HEK293 (cell line): ENCODE results near the gene MIR17HG.

Experiments used
- CTCF ChIP-seq: fragments of 450-650 bp; formaldehyde crosslinking; IDR thresholded peaks from 2 replicates; pipeline ENCODE4 v1.5.1; 2016; ENCODE audit warnings: missing biosample characterization, missing genetic modification characterization
- KLF9 ChIP-seq: fragments of 450-650 bp; formaldehyde crosslinking; IDR thresholded peaks from 2 replicates; pipeline ENCODE4 v1.5.1; 2016; ENCODE audit warnings: missing biosample characterization, missing genetic modification characterization, low read depth
- SP2 ChIP-seq: fragments of 450-650 bp; formaldehyde crosslinking; IDR thresholded peaks from 2 replicates; pipeline ENCODE4 v1.5.1; 2016; ENCODE audit warnings: missing biosample characterization, missing genetic modification characterization
- ZBTB17 ChIP-seq: fragments of 450-650 bp; formaldehyde crosslinking; IDR thresholded peaks from 2 replicates; pipeline ENCODE4 v1.5.1; 2016; ENCODE audit warnings: missing biosample characterization, missing genetic modification characterization
- ZNF830 ChIP-seq: fragments of 450-650 bp; IDR thresholded peaks from 2 replicates; pipeline ENCODE4 v1.5.0; 2018; ENCODE audit warnings: missing biosample characterization, missing genetic modification characterization, low read depth, mild to moderate bottlenecking, moderate library complexity

DNA sequence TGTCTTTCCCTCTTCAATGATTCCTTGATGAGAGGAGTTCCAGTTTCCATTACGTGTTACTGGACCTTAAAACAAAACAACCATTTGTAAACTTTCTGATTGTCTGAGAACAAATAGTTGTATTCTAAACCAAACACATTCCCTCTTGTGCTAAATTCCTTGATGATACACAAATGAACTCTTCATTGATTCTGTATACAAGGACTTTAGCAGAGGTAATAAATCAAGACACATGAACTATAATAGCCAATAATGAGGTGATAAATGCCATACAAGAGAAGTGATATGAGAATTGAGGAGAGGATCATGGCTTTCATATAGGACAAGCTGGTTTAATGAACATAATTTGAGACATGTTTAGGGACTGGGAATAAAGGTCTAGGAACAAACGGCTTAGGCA is 37.4 kb downstream of the MIR17HG start:
- no peak for TF ChIP-seq CTCF (tag by site-specific recombination)
- TF ChIP-seq KLF9 (tag by site-specific recombination), result no peak
- TF ChIP-seq ZNF830 (tag by site-specific recombination), result no peak
- no peak for TF ChIP-seq SP2
- no peak for TF ChIP-seq ZBTB17
